ENCODE measurements around the gene CRYBG2.
"Not testable (repeated sequence)": the region's sequence is repeated elsewhere in the genome, so short reads cannot be mapped to it uniquely, and the experiment has no call there.

The CRYBG2 gene

GRCh38 chr1:26337625-26338024 is 16.3 kb downstream of the CRYBG2 start:
- H3K4me3 ChIP-seq (ENCODE audit: low read depth, low read length), result no peak overlapping the region
- TF ChIP-seq CTCF (IDR thresholded peaks at IDR 0.05; ENCODE audit: low read depth, low read length), result no peak

GRCh38 chr1:26337206-26337535 is 16.8 kb downstream of the CRYBG2 start:
- H3K4me3 ChIP-seq (ENCODE audit: low read depth, low read length), result no peak overlapping the region

GRCh38 chr1:26336477-26337205 is 17.3 kb downstream of the CRYBG2 start:
- peak overlapping the region; percentile 52 for H3K4me3 ChIP-seq (ENCODE audit: low read depth, low read length)

More at GRCh38 chr1:26337206-26337535, 16.8 kb downstream of the CRYBG2 start:
- no peak for TF ChIP-seq CTCF (IDR thresholded peaks at IDR 0.05; ENCODE audit: low read depth, low read length)

GRCh38 chr1:26335774-26336476 is 18.0 kb downstream of the CRYBG2 start:
- no peak for TF ChIP-seq CTCF (IDR thresholded peaks at IDR 0.05; ENCODE audit: low read depth, low read length)
- H3K4me3 ChIP-seq (ENCODE audit: low read depth, low read length), result peak overlapping the region; percentile 52

More at GRCh38 chr1:26336477-26337205, 17.3 kb downstream of the CRYBG2 start:
- TF ChIP-seq CTCF (IDR thresholded peaks at IDR 0.05; ENCODE audit: low read depth, low read length), result no peak

GRCh38 chr1:26333312-26333711 is 20.6 kb downstream of the CRYBG2 start:
- H3K4me3 ChIP-seq (ENCODE audit: low read depth, low read length), result not testable (repeated sequence)

GRCh38 chr1:26330276-26330675 is 23.7 kb downstream of the CRYBG2 start:
- TF ChIP-seq CTCF (IDR thresholded peaks at IDR 0.05; ENCODE audit: low read depth, low read length), result no peak

GRCh38 chr1:26329380-26329779 is 24.6 kb downstream of the CRYBG2 start:
- not testable (repeated sequence) for H3K4me3 ChIP-seq (ENCODE audit: low read depth, low read length)

More at GRCh38 chr1:26330276-26330675, 23.7 kb downstream of the CRYBG2 start:
- no peak overlapping the region for H3K4me3 ChIP-seq (ENCODE audit: low read depth, low read length)

GRCh38 chr1:26328597-26328996 is 25.3 kb downstream of the CRYBG2 start:
- TF ChIP-seq CTCF (IDR thresholded peaks at IDR 0.05; ENCODE audit: low read depth, low read length), result no peak
- no peak overlapping the region for H3K4me3 ChIP-seq (ENCODE audit: low read depth, low read length)

Data from WI38 (cell line).